Airway epithelial cell (primary cell): ENCODE measurements around the gene THSD4. TPM values are rescaled to one million over a fixed set of nuclear protein-coding genes. Genes with fewer than 3 reads are reported as not detected.

Source experiments
- total RNA-seq: library from RNA; depleted of rRNA; stranded (reverse); fragments of >200 nt; gene quantifications from 2 replicates; pipeline ENCODE4 v1.2.3, GENCODE V29; 2015

THSD4 gene
- total RNA-seq: 9.8 and 12.4 TPM in 2 replicates

DNA sequence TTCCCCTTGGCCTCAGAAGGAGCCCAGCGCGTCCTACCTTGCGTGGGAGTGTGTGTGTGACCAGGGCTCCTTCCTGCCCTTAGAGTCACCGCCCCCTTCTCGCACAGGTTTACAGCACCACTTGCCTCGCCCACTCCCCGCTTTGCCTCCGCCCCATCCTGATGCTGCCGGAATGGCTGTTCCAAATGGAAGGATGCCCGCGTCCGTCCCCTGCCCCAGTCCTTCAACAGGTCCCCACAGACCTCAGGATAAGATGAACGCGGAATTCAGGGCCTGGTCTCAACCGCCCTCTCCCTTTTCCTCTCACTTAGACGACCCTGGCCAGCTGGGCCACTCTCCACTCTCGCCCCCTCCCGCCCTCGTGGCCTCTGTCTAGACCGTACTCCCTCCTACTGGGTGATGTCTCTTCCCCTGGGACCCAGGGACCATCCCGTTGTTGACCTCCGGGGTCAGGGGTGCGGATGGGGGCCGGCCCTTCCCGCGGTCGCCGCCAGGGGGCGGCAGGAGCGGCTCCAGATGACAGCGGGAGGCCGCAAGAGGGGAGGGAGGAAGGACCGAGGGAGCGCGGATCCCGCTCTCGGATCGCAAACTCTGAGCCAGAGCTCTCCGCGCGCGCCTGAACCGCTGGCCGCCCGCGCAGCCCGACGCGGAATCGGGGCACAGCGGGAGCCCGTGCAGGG, at the start of gene THSD4:
THSD4 (plus strand) TSS at position 585 of the 680 bp plus-strand sequence.

DNA sequence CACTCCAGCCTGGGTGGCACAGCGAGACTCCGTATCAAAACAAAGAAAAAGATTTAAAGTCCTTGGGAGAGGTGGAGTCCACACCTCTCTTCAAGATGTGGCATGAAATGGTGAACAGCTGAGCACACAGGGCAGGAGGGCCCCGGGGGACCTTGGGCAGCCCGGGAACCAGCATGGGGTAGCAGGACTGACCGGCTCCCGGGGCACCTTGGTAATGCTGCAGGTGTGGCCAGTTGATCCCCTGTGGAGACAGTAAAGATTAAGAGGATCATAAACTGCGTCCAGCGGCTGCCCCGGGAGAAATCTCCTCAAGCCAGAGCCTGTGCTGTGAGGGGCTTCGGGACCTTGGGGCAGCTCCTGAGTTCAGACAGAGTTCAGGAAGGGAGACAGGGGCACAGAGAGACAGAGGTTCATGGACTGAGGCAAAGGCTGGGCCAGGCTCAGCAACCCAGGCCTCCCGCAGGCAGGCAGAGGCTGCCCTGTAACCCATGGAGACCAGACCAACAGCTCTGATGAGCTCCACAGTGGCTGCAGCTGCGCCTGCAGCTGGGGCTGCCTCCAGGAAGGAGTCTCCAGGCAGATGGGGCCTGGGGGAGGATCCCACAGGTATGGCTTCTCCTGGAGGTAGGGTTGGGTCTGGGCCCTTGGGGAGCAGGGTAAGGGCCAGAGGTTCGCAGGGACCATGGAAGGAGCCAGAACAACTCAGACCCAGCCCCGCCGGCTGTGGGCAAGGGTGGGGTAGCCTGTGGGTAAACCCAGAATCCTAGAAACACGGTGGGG, 695.2 kb downstream of the THSD4 start, which contains the start of gene NR2E3:
NR2E3 (plus strand) TSS at position 299 of the 780 bp plus-strand sequence; CDS start at position 489, 190 bp downstream.

Other genes starting within 250 kb of the THSD4 start
- gene THAP10, start 223.0 kb upstream of the THSD4 start, total RNA-seq: 1.7 and 3.7 TPM in 2 replicates
- gene LRRC49, start 222.6 kb upstream of the THSD4 start, total RNA-seq: 3.3 and 8.8 TPM in 2 replicates